DND-41 (cell line): ENCODE data around the gene SGCD.

ENCODE experiments used
- ATAC-seq: fragments of 200-7000 bp; cut with Tn5 transposase; 3 replicates; pipeline ENCODE4 v1.9.1; 2021; ENCODE audit warnings: low read depth; ENCODE audit not compliant: insufficient read depth
- DNase-seq: peaks from one replicate; pipeline ENCODE4 v3.0.0-alpha.2; 2020
- H2AFZ ChIP-seq: 2 replicates; pipeline ENCODE4 v1.6.0; 2012; ENCODE audit warnings: low read depth, low read length
- H3K27ac ChIP-seq: 2 replicates; pipeline ENCODE4 v1.5.1; 2012; ENCODE audit warnings: low read length, inconsistent platforms
- H3K27me3 ChIP-seq: fragments of 200-600 bp; sonication (generic); 2 replicates; pipeline ENCODE4 v1.6.0; 2012; ENCODE audit warnings: low read length, mild to moderate bottlenecking, inconsistent platforms; ENCODE audit not compliant: insufficient read depth, poor library complexity
- H3K36me3 ChIP-seq: 2 replicates; pipeline ENCODE4 v1.5.1; 2012; ENCODE audit warnings: low read length, inconsistent platforms; ENCODE audit not compliant: insufficient read depth
- H3K4me1 ChIP-seq: 2 replicates; pipeline ENCODE4 v1.5.1; 2012; ENCODE audit warnings: mild to moderate bottlenecking, low read length; ENCODE audit not compliant: insufficient read depth
- H3K4me2 ChIP-seq: 2 replicates; pipeline ENCODE4 v1.6.0; 2012; ENCODE audit warnings: mild to moderate bottlenecking, moderate library complexity, low read length, inconsistent platforms; ENCODE audit not compliant: insufficient read depth
- H3K4me3 ChIP-seq, 2 experiments: fragments of 200-600 bp in 1 of 2; shearing (Covaris generic) in 1 of 2; 2 replicates each; pipeline ENCODE4 v1.5.1; 2012 to 2016; ENCODE audit warnings: inconsistent platforms in 2 of 2, low read length in 2 of 2, mild to moderate bottlenecking in 2 of 2, low read depth in 1 of 2, moderate library complexity in 1 of 2
- H3K79me2 ChIP-seq: 2 replicates; pipeline ENCODE4 v1.6.0; 2012; ENCODE audit warnings: low read length, inconsistent platforms; ENCODE audit not compliant: insufficient read depth
- H3K9ac ChIP-seq: 2 replicates; pipeline ENCODE4 v1.6.0; 2012; ENCODE audit warnings: low read depth, mild to moderate bottlenecking, inconsistent platforms, low read length, moderate library complexity
- H3K9me3 ChIP-seq: 2 replicates; pipeline ENCODE4 v1.5.1; 2012; ENCODE audit warnings: low read length, moderate library complexity, mild to moderate bottlenecking, inconsistent platforms; ENCODE audit not compliant: insufficient read depth, severe bottlenecking
- H4K20me1 ChIP-seq: 2 replicates; pipeline ENCODE4 v1.6.0; 2012; ENCODE audit warnings: low read length; ENCODE audit not compliant: insufficient read depth
- CTCF ChIP-seq: IDR thresholded peaks from 2 replicates; pipeline ENCODE4 v1.5.1; 2012; ENCODE audit warnings: borderline replicate concordance, low read length, moderate library complexity, mild to moderate bottlenecking; ENCODE audit not compliant: poor library complexity, severe bottlenecking; ENCODE audit errors: extremely low read depth
- EZH2 ChIP-seq: IDR thresholded peaks from 3 replicates; pipeline ENCODE4 v1.6.1; 2012; ENCODE audit warnings: borderline replicate concordance, low read depth, mild to moderate bottlenecking, moderate library complexity, low read length, inconsistent platforms; ENCODE audit not compliant: severe bottlenecking

Gene SGCD

GRCh38 chr5:156680831-156681230, 353.9 kb downstream of the SGCD start:
- no peaks in the 10 kb centered on the region for H3K4me1 ChIP-seq
- H3K4me3 ChIP-seq = no peak overlapping the region
- H3K79me2 ChIP-seq = no peaks in the 10 kb centered on the region
- no peaks in the 10 kb centered on the region for H3K9me3 ChIP-seq
- no peak for ATAC-seq
- H3K4me2 ChIP-seq = no peak overlapping the region
- H2AFZ ChIP-seq = no peak overlapping the region
- H3K36me3 ChIP-seq = no peaks in the 10 kb centered on the region
- no peak for DNase-seq
- no peak overlapping the region for H3K9ac ChIP-seq
- no peaks in the 10 kb centered on the region for H4K20me1 ChIP-seq
- H3K27ac ChIP-seq = no peak overlapping the region
- no peaks in the 10 kb centered on the region for H3K27me3 ChIP-seq
- TF ChIP-seq EZH2 (no peak), CTCF (no peak)

GRCh38 chr5:156681265-156681664, 354.3 kb downstream of the SGCD start:
- TF ChIP-seq CTCF = no peak
- TF ChIP-seq EZH2 = no peak
- no peaks in the 10 kb centered on the region for H3K9me3 ChIP-seq
- no peaks in the 10 kb centered on the region for H3K36me3 ChIP-seq
- no peak overlapping the region for H3K4me3 ChIP-seq
- no peak for DNase-seq
- no peak for ATAC-seq
- no peaks in the 10 kb centered on the region for H3K4me1 ChIP-seq
- H3K4me2 ChIP-seq = no peak overlapping the region
- peaks cover 2% of the 10 kb centered on the region for H3K27me3 ChIP-seq
- H3K79me2 ChIP-seq = no peaks in the 10 kb centered on the region
- no peak overlapping the region for H3K9ac ChIP-seq
- no peaks in the 10 kb centered on the region for H4K20me1 ChIP-seq
- no peak overlapping the region for H3K27ac ChIP-seq
- no peak overlapping the region for H2AFZ ChIP-seq

- Histone ChIP-seq H3K4me2 (no peak overlapping the region), H2AFZ (no peak overlapping the region), H4K20me1 (no peaks in the 10 kb centered on the region), H3K27ac (no peak overlapping the region), H3K9me3 (no peaks in the 10 kb centered on the region), H3K79me2 (no peaks in the 10 kb centered on the region), H3K9ac (no peak overlapping the region), H3K36me3 (no peaks in the 10 kb centered on the region), H3K27me3 (peaks cover 14% of the 10 kb centered on the region), H3K4me1 (no peaks in the 10 kb centered on the region), H3K4me3 (no peak overlapping the region)
- DNase-seq (no peak), ATAC-seq (no peak)
- TF ChIP-seq EZH2 (no peak), CTCF (no peak)
These were observed 356.0 kb downstream of the SGCD start for GRCh38 chr5:156682971-156683370.

GRCh38 chr5:156683509-156683908, 356.5 kb downstream of the SGCD start:
- TF ChIP-seq EZH2 (no peak), CTCF (no peak)
- Histone ChIP-seq H3K4me2 (no peak overlapping the region), H3K27me3 (peaks cover 16% of the 10 kb centered on the region), H3K27ac (no peak overlapping the region), H3K9me3 (no peaks in the 10 kb centered on the region), H3K79me2 (no peaks in the 10 kb centered on the region), H2AFZ (no peak overlapping the region), H3K4me3 (no peak overlapping the region), H3K36me3 (no peaks in the 10 kb centered on the region), H4K20me1 (no peaks in the 10 kb centered on the region), H3K4me1 (no peaks in the 10 kb centered on the region), H3K9ac (no peak overlapping the region)
- ATAC-seq = no peak
- DNase-seq = no peak
